Liver (tissue), 9 donors: ENCODE data around the gene RBM20. TPM values are rescaled to one million over a fixed set of nuclear protein-coding genes. Genes with fewer than 3 reads are reported as not detected.

Source experiments
- DNase-seq: peaks from one replicate; pipeline ENCODE4 v3.0.0-alpha.2; 2017; ENCODE audit warnings: low spot score
- H3K27ac ChIP-seq, 2 donors: one replicate each; pipeline ENCODE4 v1.7.0; 2013; ENCODE audit warnings: inconsistent platforms in 2 of 2, low read length in 2 of 2, control low read depth in 1 of 2, low read depth in 1 of 2, mild to moderate bottlenecking in 1 of 2
- H3K27me3 ChIP-seq, 4 donors: one replicate each; pipeline versions ENCODE4 v1.6.1 to v1.7.0; 2013; ENCODE audit warnings: low read length in 3 of 4, inconsistent platforms in 1 of 4, mild to moderate bottlenecking in 1 of 4, moderate library complexity in 1 of 4; ENCODE audit not compliant: control insufficient read depth in 4 of 4, insufficient read depth in 4 of 4
- H3K36me3 ChIP-seq, 4 donors: one replicate each; pipeline versions ENCODE4 v1.6.1 to v1.7.0; 2013; ENCODE audit warnings: low read length in 3 of 4, mild to moderate bottlenecking in 3 of 4, low read depth in 1 of 4, moderate library complexity in 1 of 4; ENCODE audit not compliant: control insufficient read depth in 4 of 4, insufficient read depth in 3 of 4
- H3K4me1 ChIP-seq, 4 donors: one replicate each; pipeline versions ENCODE4 v1.6.1 to v1.7.0; 2013; ENCODE audit warnings: low read length in 3 of 4, mild to moderate bottlenecking in 3 of 4, moderate library complexity in 1 of 4; ENCODE audit not compliant: control insufficient read depth in 4 of 4, insufficient read depth in 4 of 4
- H3K4me3 ChIP-seq, 3 donors: one replicate each; pipeline versions ENCODE4 v1.6.1 to v1.7.0; 2013; ENCODE audit warnings: low read length in 3 of 3, control low read depth in 1 of 3, low read depth in 1 of 3, mild to moderate bottlenecking in 1 of 3
- H3K9ac ChIP-seq, 2 donors: one replicate each; pipeline ENCODE4 v1.7.0; 2013; ENCODE audit warnings: low read length in 2 of 2, mild to moderate bottlenecking in 2 of 2, moderate library complexity in 2 of 2, control low read depth in 1 of 2, low read depth in 1 of 2
- H3K9me3 ChIP-seq, 4 donors: one replicate each; pipeline versions ENCODE4 v1.6.1 to v1.7.0; 2013; ENCODE audit warnings: low read length in 3 of 4; ENCODE audit not compliant: control insufficient read depth in 4 of 4
- ATF3 ChIP-seq: IDR thresholded peaks from 2 replicates; pipeline ENCODE4 v1.6.1; 2016; ENCODE audit warnings: antibody characterized with exemption
- FOXA1 ChIP-seq: IDR thresholded peaks from 2 replicates; pipeline ENCODE4 v1.6.1; 2016; ENCODE audit warnings: antibody characterized with exemption
- FOXA2 ChIP-seq: IDR thresholded peaks from 2 replicates; pipeline ENCODE4 v1.6.1; 2016; ENCODE audit warnings: antibody characterized with exemption
- GABPA ChIP-seq, 2 donors: IDR thresholded peaks in 1 of 2; conservative IDR thresholded peaks in 1 of 2; 2 replicates each; pipeline ENCODE4 v1.6.1; 2016; ENCODE audit warnings: antibody characterized with exemption in 2 of 2, mild to moderate bottlenecking in 1 of 2, moderate library complexity in 1 of 2
- HNF4G ChIP-seq: IDR thresholded peaks from 2 replicates; pipeline ENCODE4 v1.6.1; 2016; ENCODE audit warnings: antibody characterized with exemption
- MAX ChIP-seq: IDR thresholded peaks from 2 replicates; pipeline ENCODE4 v1.6.1; 2016; ENCODE audit warnings: antibody characterized with exemption
- NR2F2 ChIP-seq: IDR thresholded peaks from 2 replicates; pipeline ENCODE4 v1.6.1; 2016; ENCODE audit warnings: antibody characterized with exemption
- RAD21 ChIP-seq, 2 donors: IDR thresholded peaks; 2 replicates each; pipeline ENCODE4 v1.6.1; 2016; ENCODE audit warnings: antibody characterized with exemption in 2 of 2, mild to moderate bottlenecking in 2 of 2
- REST ChIP-seq: IDR thresholded peaks from 2 replicates; pipeline ENCODE4 v1.6.1; 2016; ENCODE audit warnings: antibody characterized with exemption, mild to moderate bottlenecking
- RXRA ChIP-seq, 2 donors: IDR thresholded peaks; 2 replicates each; pipeline ENCODE4 v1.6.1; 2017 to 2018; ENCODE audit warnings: antibody characterized with exemption in 2 of 2, mild to moderate bottlenecking in 1 of 2
- SP1 ChIP-seq: IDR thresholded peaks from 2 replicates; pipeline ENCODE4 v1.6.1; 2018; ENCODE audit warnings: antibody characterized with exemption, mild to moderate bottlenecking
- TAF1 ChIP-seq: conservative IDR thresholded peaks from 2 replicates; pipeline ENCODE4 v1.6.1; 2016; ENCODE audit warnings: antibody characterized with exemption, mild to moderate bottlenecking
- YY1 ChIP-seq: IDR thresholded peaks from 2 replicates; pipeline ENCODE4 v1.6.1; 2016; ENCODE audit warnings: antibody characterized with exemption, mild to moderate bottlenecking
- ZBTB33 ChIP-seq: IDR thresholded peaks from 2 replicates; pipeline ENCODE4 v1.6.1; 2016; ENCODE audit warnings: antibody characterized with exemption
- WGBS: extraction: QIAGEN DNeasy Blood & Tissue Kit; methylation state at CpG from one replicate; pipeline ENCODE4 v1.1.7; 2013; 5-methylcytosine and 5-hydroxymethylcytosine counted together
- polyA plus RNA-seq, 2 donors: library from polyadenylated mRNA; stranded (reverse) in 1 of 2; unstranded in 1 of 2; fragments of 200-250 nt in 1 of 2; fragments of >200 nt in 1 of 2; fragmentation: Nextera tagmentation in 1 of 2; extraction: Ambion mirVana in 1 of 2; gene quantifications; one replicate each; pipeline versions ENCODE4 v1.2.1 to v1.2.3, GENCODE V29; 2013 to 2015
- total RNA-seq, 2 donors: library from RNA; depleted of rRNA; stranded (reverse); fragments of >200 nt; gene quantifications; one replicate each; pipeline ENCODE4 v1.2.3, GENCODE V29; 2014
- donor health status: healthy.
- donor health status: healthy.
- donor health status: healthy.
- donor health status: healthy.
- donor health status: healthy.

The RBM20 gene
- total and polyA plus RNA-seq, 4 donors, result 0.03 to 0.08 (median 0.05) TPM; not detected in 1

GRCh38 chr10:110750931-110751330 lies 106.8 kb downstream of the RBM20 start:
- DNase-seq, result no peak
- Histone ChIP-seq H3K4me1 (peaks cover 0 to 15% (median 7%) of the 10 kb centered on the region in 4 donors), H3K27me3 (no peaks in the 10 kb centered on the region), H3K36me3 (no peaks in the 10 kb centered on the region), H3K9me3 (no peaks in the 10 kb centered on the region), H3K4me3 (no peak overlapping the region), H3K9ac (no peak overlapping the region), H3K27ac (no peak overlapping the region)
- TF ChIP-seq TAF1 (no peak), REST (no peak)
- 95% methylated on average over 2 of the region's 2 CpGs for WGBS

GRCh38 chr10:110751850-110752249 lies 107.7 kb downstream of the RBM20 start:
- H3K36me3 ChIP-seq, result no peaks in the 10 kb centered on the region
- TF ChIP-seq SP1 (no peak), RAD21 (IDR thresholded peaks at IDR 0.05) (no peak), ATF3 (no peak), FOXA1 (no peak), REST (no peak), RXRA (IDR thresholded peaks at IDR 0.05) (no peak)
- WGBS, result 61% methylated on average over 6 of the region's 6 CpGs
- DNase-seq, result no peak
- no peaks in the 10 kb centered on the region for H3K9me3 ChIP-seq
- no peak overlapping the region for H3K9ac ChIP-seq
- H3K27me3 ChIP-seq, result no peaks in the 10 kb centered on the region
- peaks cover 0 to 25% (median 9%) of the 10 kb centered on the region in 4 donors for H3K4me1 ChIP-seq
- no peak overlapping the region for H3K27ac ChIP-seq
- H3K4me3 ChIP-seq, result no peak overlapping the region

GRCh38 chr10:110753462-110753861 lies 109.3 kb downstream of the RBM20 start:
- 90% methylated on average over 4 of the region's 4 CpGs for WGBS
- H3K36me3 ChIP-seq, result no peaks in the 10 kb centered on the region
- no peaks in the 10 kb centered on the region for H3K9me3 ChIP-seq
- H3K27me3 ChIP-seq, result no peaks in the 10 kb centered on the region
- H3K27ac ChIP-seq, result no peak overlapping the region
- H3K9ac ChIP-seq, result no peak overlapping the region
- H3K4me1 ChIP-seq, result peaks cover 0 to 27% (median 9%) of the 10 kb centered on the region in 4 donors
- no peak for DNase-seq
- H3K4me3 ChIP-seq, result no peak overlapping the region
- TF ChIP-seq GABPA (IDR thresholded peaks at IDR 0.05 in 1 of 2, conservative IDR thresholded peaks at IDR 0.05 in 1 of 2), result no peak
- TF ChIP-seq HNF4G, result no peak
- no peak for TF ChIP-seq REST
- TF ChIP-seq YY1, result no peak
- no peak for TF ChIP-seq ZBTB33
- no peak for TF ChIP-seq ATF3
- TF ChIP-seq FOXA2, result no peak
- no peak for TF ChIP-seq NR2F2
- TF ChIP-seq SP1, result no peak
- no peak for TF ChIP-seq MAX
- no peak for TF ChIP-seq RAD21 (IDR thresholded peaks at IDR 0.05)
